Endothelial cell of umbilical vein (primary cell): ENCODE data around the gene NKAIN4. TPM values are rescaled to one million over a fixed set of nuclear protein-coding genes. Genes with fewer than 3 reads are reported as not detected.

Experiments used
- BruUV-seq: library from RNA; stranded (reverse); fragments of 400-500 nt; replicated peaks from 2 replicates; lab custom pipeline; 2021; lab: Mats Ljungman, UMichigan
- CTCF ChIA-PET: fragments of 300-600, 350-600 bp; sonication (Branson Sonifier 250); formaldehyde crosslinking; loops from one replicate; lab custom pipeline; 2021; ENCODE audit warnings: antibody characterized with exemption, inconsistent platforms; lab: Charles Lee
- POLR2A ChIA-PET: fragments of 300-600, 350-600 bp; sonication (Branson Sonifier 250); formaldehyde crosslinking; loops from one replicate; lab custom pipeline; 2021; ENCODE audit warnings: antibody characterized with exemption, inconsistent platforms; lab: Charles Lee
- DNase-seq: peaks from one replicate; pipeline ENCODE4 v3.0.0-alpha.2; 2011; ENCODE audit warnings: low read depth, low spot score
- FAIRE-seq: peaks from 2 replicates; lab custom pipeline; 2011; peaks lifted over from hg19 to GRCh38; lab: Jason Lieb, UNC
- H2AFZ ChIP-seq: 2 replicates; pipeline ENCODE4 v1.6.0; 2012; ENCODE audit warnings: low read depth, low read length, control low read depth, inconsistent platforms
- H3K27ac ChIP-seq: 2 replicates; pipeline ENCODE4 v1.5.1; 2011; ENCODE audit warnings: low read depth, mild to moderate bottlenecking, control low read depth, low read length, moderate library complexity; ENCODE audit not compliant: insufficient read depth
- H3K27me3 ChIP-seq, 2 experiments: 2 replicates each; pipeline versions ENCODE4 v1.6.0 to v1.6.1; 2011; ENCODE audit warnings: low read length in 2 of 2, mixed read lengths in 1 of 2; ENCODE audit not compliant: control insufficient read depth in 2 of 2, insufficient read depth in 2 of 2
- H3K36me3 ChIP-seq, 2 experiments: 2 replicates in 1 of 2; 3 replicates in 1 of 2; pipeline ENCODE4 v1.5.1; 2011; ENCODE audit warnings: low read length in 2 of 2, mild to moderate bottlenecking in 1 of 2, moderate library complexity in 1 of 2; ENCODE audit not compliant: control insufficient read depth in 2 of 2, insufficient read depth in 2 of 2; ENCODE audit errors: extremely low read depth in 1 of 2
- H3K4me1 ChIP-seq: 3 replicates; pipeline ENCODE4 v1.5.1; 2011; ENCODE audit warnings: mild to moderate bottlenecking, low read length; ENCODE audit not compliant: control insufficient read depth, insufficient read depth; ENCODE audit errors: extremely low read depth
- H3K4me2 ChIP-seq: 2 replicates; pipeline ENCODE4 v1.6.1; 2011; ENCODE audit warnings: low read length, control low read depth, mixed read lengths; ENCODE audit not compliant: insufficient read depth
- H3K4me3 ChIP-seq, 3 experiments: fragments of 200-600 bp in 1 of 3; sonication (generic), shearing (Covaris generic) in 1 of 3; replicated peaks in 1 of 3; 2 replicates each; pipeline ENCODE4 v1.5.1; 2011 to 2016; ENCODE audit warnings: control low read depth in 3 of 3, low read length in 3 of 3, mild to moderate bottlenecking in 2 of 3, inconsistent platforms in 1 of 3, low read depth in 1 of 3, moderate library complexity in 1 of 3; ENCODE audit not compliant: insufficient read depth in 1 of 3
- H3K79me2 ChIP-seq: 2 replicates; pipeline ENCODE4 v1.6.0; 2012; ENCODE audit warnings: low read length, inconsistent platforms; ENCODE audit not compliant: control insufficient read depth, insufficient read depth
- H3K9ac ChIP-seq: replicated peaks from 2 replicates; pipeline ENCODE3; 2011; ENCODE audit warnings: low read length, control low read depth; ENCODE audit not compliant: insufficient read depth; ENCODE audit errors: extremely low read depth
- H3K9me1 ChIP-seq: replicated peaks from 3 replicates; pipeline ENCODE4 v1.6.0; 2011; ENCODE audit warnings: mild to moderate bottlenecking, low read length; ENCODE audit not compliant: control insufficient read depth, insufficient read depth; ENCODE audit errors: extremely low read depth
- H3K9me3 ChIP-seq: replicated peaks from 2 replicates; pipeline ENCODE4 v1.5.1; 2012; ENCODE audit warnings: low read length, inconsistent platforms; ENCODE audit not compliant: control insufficient read depth, insufficient read depth
- H4K20me1 ChIP-seq: replicated peaks from 2 replicates; pipeline ENCODE3; 2011; ENCODE audit warnings: mild to moderate bottlenecking, low read length; ENCODE audit not compliant: control insufficient read depth, insufficient read depth; ENCODE audit errors: extremely low read depth
- CTCF ChIP-seq, 2 donors: IDR thresholded peaks; 1 replicate in 1 of 2; 2 replicates in 1 of 2; pipeline ENCODE4 v1.5.1; 2011; ENCODE audit warnings: low read length in 2 of 2, mild to moderate bottlenecking in 2 of 2, moderate library complexity in 2 of 2, control low read depth in 1 of 2, inconsistent platforms in 1 of 2, low read depth in 1 of 2; ENCODE audit not compliant: insufficient read depth in 1 of 2; ENCODE audit errors: extremely low read depth in 1 of 2
- EZH2 ChIP-seq: IDR thresholded peaks from 2 replicates; pipeline ENCODE4 v1.6.1; 2012; ENCODE audit warnings: borderline replicate concordance, low read depth, mild to moderate bottlenecking, moderate library complexity, low read length, inconsistent platforms; ENCODE audit not compliant: severe bottlenecking
- GATA2 ChIP-seq: IDR thresholded peaks from 2 replicates; pipeline ENCODE4 v1.7.0; 2011; ENCODE audit warnings: low read depth, mild to moderate bottlenecking, moderate library complexity, mixed read lengths, low read length; ENCODE audit not compliant: insufficient read length, insufficient read depth
- JUN ChIP-seq: IDR thresholded peaks from 2 replicates; pipeline ENCODE4 v1.6.1; 2011; ENCODE audit warnings: borderline replicate concordance, low read depth; ENCODE audit not compliant: insufficient read length, insufficient read depth
- MAX ChIP-seq: IDR thresholded peaks from 2 replicates; pipeline ENCODE4 v1.6.1; 2011; ENCODE audit not compliant: insufficient read depth, insufficient read length
- MYC ChIP-seq: IDR thresholded peaks from one replicate; pipeline ENCODE4 v1.6.1; 2011; ENCODE audit warnings: mild to moderate bottlenecking, low read depth, low read length
- POLR2A ChIP-seq: IDR thresholded peaks from 2 replicates; pipeline ENCODE4 v1.6.1; 2012; ENCODE audit warnings: low read depth, mild to moderate bottlenecking, control low read depth, low read length
- dilution Hi-C: fragments of 300-500 bp; cut with MboI; formaldehyde crosslinking; loops from one replicate; pipeline ENCODE4 v1.15.0; 2019; ENCODE audit warnings: low sequenced_read_pairs; ENCODE audit not compliant: extremely low pct_ligation_motif_present
- intact Hi-C: fragments of 100-400 bp; cut with micrococcal nuclease; formaldehyde crosslinking; loops from one replicate; pipeline ENCODE4 v1.10.0; 2022
- polyA plus RNA-seq, 4 experiments: library from polyadenylated mRNA; depleted of rRNA in 3 of 4; stranded (reverse) in 3 of 4; unstranded in 1 of 4; fragments of >200 nt; gene quantifications; 2 replicates each; pipeline versions ENCODE4 v1.2.1 to v1.2.3, GENCODE V29; 2011 to 2012; ENCODE audit warnings: missing spikeins in 1 of 4
- total RNA-seq: library from RNA; stranded (reverse); gene quantifications from 2 replicates; pipeline ENCODE4 v1.2.3, GENCODE V29; 2021

NKAIN4 gene
- total and polyA plus RNA-seq, 2 donors (not counting 3 experiments of a cell fraction or from before 2014, with no cell fraction given) = 0.04 TPM; not detected in 1

- Histone ChIP-seq H3K4me3 (no peak overlapping the region), H3K4me1 (no peaks in the 10 kb centered on the region), H3K9ac (no peak overlapping the region), H3K9me3 (no peaks in the 10 kb centered on the region), H4K20me1 (no peaks in the 10 kb centered on the region), H3K27ac (no peak overlapping the region), H3K27me3 (no peaks in the 10 kb centered on the region), H3K9me1 (no peaks in the 10 kb centered on the region), H2AFZ (no peak overlapping the region), H3K79me2 (no peaks in the 10 kb centered on the region), H3K4me2 (no peak overlapping the region), H3K36me3 (peaks cover 4 to 46% of the 10 kb centered on the region in 2 experiments)
- CTCF ChIA-PET = interaction anchor here (0.8 to 2.0 kb wide), 3 partner anchors 12 to 61 kb away, joined by 3 to 5 read pairs (median 4); partner anchors contain the start of gene ARFGAP1
- TF ChIP-seq GATA2 (no peak), MYC (no peak), MAX (no peak), CTCF (IDR thresholded peaks at IDR 0.05; ENCODE audit: extremely low read depth in 1 of 2, insufficient read depth in 1 of 2, low read depth in 1 of 2, low read length in 2 of 2) (no peak), POLR2A (no peak), JUN (no peak), EZH2 (no peak)
- no peak for FAIRE-seq
- POLR2A ChIA-PET = interaction anchor here (0.8 kb wide), 1 partner anchor 12 kb away, joined by 3 read pairs; the partner anchor contains the start of gene ARFGAP1
- BruUV-seq = no TSS peak
- dilution Hi-C loops = no loop called here
- no peak for DNase-seq
- intact Hi-C loops = no loop called here
Measured at GRCh38 chr20:63284544-63284949, 30.3 kb upstream of the NKAIN4 start.
